H9 (cell line): ENCODE results near the gene CENPI. TPM values are rescaled to one million over a fixed set of nuclear protein-coding genes. Genes with fewer than 3 reads are reported as not detected.
A peak's percentile ranks its signal among the peaks of the same experiment; 100 is the strongest.

Source experiments
- DNase-seq: peaks from one replicate; pipeline ENCODE4 v3.0.0-alpha.2; 2017
- H2AFZ ChIP-seq: one replicate; pipeline ENCODE4 v1.6.1; 2013; ENCODE audit warnings: mild to moderate bottlenecking, low read length, control low read depth, moderate library complexity
- H2AK5ac ChIP-seq: 2 replicates; pipeline ENCODE4 v1.6.1; 2013; ENCODE audit warnings: low read length, control low read depth, mixed read lengths; ENCODE audit not compliant: insufficient read length
- H2BK120ac ChIP-seq: one replicate; pipeline ENCODE4 v1.6.1; 2013; ENCODE audit warnings: low read depth, mild to moderate bottlenecking, low read length, control low read depth, inconsistent platforms; ENCODE audit not compliant: poor library complexity, severe bottlenecking
- H2BK12ac ChIP-seq: 2 replicates; pipeline ENCODE4 v1.6.1; 2013; ENCODE audit warnings: low read length, control low read depth, mixed read lengths, low read depth; ENCODE audit not compliant: insufficient read length
- H2BK15ac ChIP-seq: 2 replicates; pipeline ENCODE4 v1.6.1; 2013; ENCODE audit warnings: low read depth, low read length, control low read depth
- H2BK20ac ChIP-seq: one replicate; pipeline ENCODE4 v1.6.1; 2013; ENCODE audit warnings: low read depth, mild to moderate bottlenecking, low read length, control low read depth, inconsistent platforms; ENCODE audit not compliant: poor library complexity, severe bottlenecking
- H2BK5ac ChIP-seq: 2 replicates; pipeline ENCODE4 v1.6.1; 2013; ENCODE audit warnings: low read length, control low read depth, mixed read lengths; ENCODE audit not compliant: insufficient read length
- H3K14ac ChIP-seq: 2 replicates; pipeline ENCODE4 v1.6.1; 2013; ENCODE audit warnings: low read length, control low read depth; ENCODE audit not compliant: insufficient read depth
- H3K18ac ChIP-seq: 2 replicates; pipeline ENCODE4 v1.6.1; 2013; ENCODE audit warnings: low read depth, mild to moderate bottlenecking, mixed read lengths, low read length, control low read depth; ENCODE audit not compliant: insufficient read length
- H3K23ac ChIP-seq: 2 replicates; pipeline ENCODE4 v1.6.1; 2013; ENCODE audit warnings: low read length, control low read depth, mixed read lengths, low read depth; ENCODE audit not compliant: insufficient read length
- H3K23me2 ChIP-seq: 2 replicates; pipeline ENCODE4 v1.6.1; 2013; ENCODE audit warnings: low read depth, mild to moderate bottlenecking, mixed read lengths, low read length, control low read depth; ENCODE audit not compliant: insufficient read length, poor library complexity, severe bottlenecking
- H3K27ac ChIP-seq: 2 replicates; pipeline ENCODE4 v1.5.1; 2013; ENCODE audit warnings: low read length, control low read depth, mixed read lengths, low read depth; ENCODE audit not compliant: insufficient read length
- H3K27me3 ChIP-seq: 2 replicates; pipeline ENCODE4 v1.6.1; 2013; ENCODE audit warnings: low read length, control low read depth, inconsistent platforms; ENCODE audit not compliant: insufficient read depth
- H3K4ac ChIP-seq: 2 replicates; pipeline ENCODE4 v1.6.1; 2013; ENCODE audit warnings: low read depth, mild to moderate bottlenecking, control low read depth, inconsistent platforms, low read length, moderate library complexity
- H3K4me1 ChIP-seq: 2 replicates; pipeline ENCODE4 v1.6.1; 2013; ENCODE audit warnings: low read length, control low read depth, inconsistent platforms; ENCODE audit not compliant: insufficient read depth
- H3K4me2 ChIP-seq: 2 replicates; pipeline ENCODE4 v1.6.1; 2013; ENCODE audit warnings: low read length, control low read depth, mixed read lengths; ENCODE audit not compliant: insufficient read length, insufficient read depth
- H3K56ac ChIP-seq: 2 replicates; pipeline ENCODE4 v1.6.1; 2013; ENCODE audit warnings: low read depth, mild to moderate bottlenecking, mixed read lengths, low read length, control low read depth; ENCODE audit not compliant: insufficient read length
- H3K79me1 ChIP-seq: 2 replicates; pipeline ENCODE4 v1.6.1; 2013; ENCODE audit warnings: low read depth, mild to moderate bottlenecking, moderate library complexity, low read length, control low read depth, inconsistent platforms; ENCODE audit not compliant: insufficient read depth, poor library complexity, severe bottlenecking
- H3K79me2 ChIP-seq: 2 replicates; pipeline ENCODE4 v1.6.1; 2013; ENCODE audit warnings: low read length, control low read depth, inconsistent platforms; ENCODE audit not compliant: insufficient read depth
- H3K9ac ChIP-seq: 2 replicates; pipeline ENCODE4 v1.6.1; 2013; ENCODE audit warnings: low read length, control low read depth, mixed read lengths; ENCODE audit not compliant: insufficient read length; ENCODE audit errors: extremely low read depth
- H3K9me3 ChIP-seq: one replicate; pipeline ENCODE4 v1.6.1; 2013; ENCODE audit warnings: low read depth, low read length, inconsistent platforms; ENCODE audit not compliant: control insufficient read depth
- H3T11ph ChIP-seq: one replicate; pipeline ENCODE4 v1.6.1; 2013; ENCODE audit warnings: mild to moderate bottlenecking, low read length, control low read depth, inconsistent platforms
- H4K20me1 ChIP-seq: one replicate; pipeline ENCODE4 v1.6.1; 2013; ENCODE audit not compliant: control insufficient read depth, insufficient read length, insufficient read depth
- H4K5ac ChIP-seq: 2 replicates; pipeline ENCODE4 v1.6.1; 2013; ENCODE audit warnings: low read depth, mild to moderate bottlenecking, mixed read lengths, low read length, control low read depth; ENCODE audit not compliant: insufficient read length
- H4K8ac ChIP-seq: replicated peaks from 2 replicates; pipeline ENCODE4 v1.6.1; 2013; ENCODE audit warnings: low read length, control low read depth, mixed read lengths, low read depth; ENCODE audit not compliant: insufficient read length
- H4K91ac ChIP-seq: 2 replicates; pipeline ENCODE4 v1.6.1; 2013; ENCODE audit warnings: low read depth, mild to moderate bottlenecking, moderate library complexity, mixed read lengths, low read length, control low read depth; ENCODE audit not compliant: insufficient read length
- H3K27ac Mint-ChIP-seq, 3 experiments: 2 replicates in 2 of 3; 3 replicates in 1 of 3; pipeline ENCODE4 v1.8.0; 2020 to 2021; ENCODE audit warnings: mixed read lengths in 3 of 3, mild to moderate bottlenecking in 1 of 3, moderate library complexity in 1 of 3
- H3K27me3 Mint-ChIP-seq: 2 replicates; pipeline ENCODE4 v1.8.0; 2021; ENCODE audit warnings: low read depth, mild to moderate bottlenecking, moderate library complexity, mixed read lengths
- H3K36me3 Mint-ChIP-seq, 3 experiments: 2 replicates in 2 of 3; 3 replicates in 1 of 3; pipeline ENCODE4 v1.8.0; 2020 to 2021; ENCODE audit warnings: low read depth in 3 of 3, mixed read lengths in 3 of 3; ENCODE audit not compliant: insufficient read depth in 1 of 3
- H3K4me1 Mint-ChIP-seq, 2 experiments: 2 replicates each; pipeline ENCODE4 v1.8.0; 2020; ENCODE audit warnings: mixed read lengths in 2 of 2
- H3K4me3 Mint-ChIP-seq, 2 experiments: 2 replicates in 1 of 2; 3 replicates in 1 of 2; pipeline ENCODE4 v1.8.0; 2020 to 2021; ENCODE audit warnings: mild to moderate bottlenecking in 2 of 2, mixed read lengths in 2 of 2, moderate library complexity in 1 of 2
- H3K9me3 Mint-ChIP-seq, 2 experiments: 2 replicates in 1 of 2; 3 replicates in 1 of 2; pipeline ENCODE4 v1.8.0; 2020; ENCODE audit warnings: mild to moderate bottlenecking in 2 of 2, mixed read lengths in 2 of 2, moderate library complexity in 1 of 2
- CTCF ChIP-seq: fragments of 200-600 bp; sonication (generic); conservative IDR thresholded peaks from 3 replicates; pipeline ENCODE4 v1.8.0; 2021; ENCODE audit warnings: antibody characterized with exemption, mild to moderate bottlenecking
- WGBS: extraction: QIAGEN DNeasy Blood & Tissue Kit; methylation state at CpG from one replicate; pipeline ENCODE4 v1.1.7; 2013; ENCODE audit warnings: missing lambda C conversion rate, low lambda C conversion rate, mixed read lengths; ENCODE audit not compliant: insufficient read length; ENCODE audit errors: extremely low coverage; 5-methylcytosine and 5-hydroxymethylcytosine counted together
- total RNA-seq: library from RNA; stranded (reverse); gene quantifications from 2 replicates; pipeline ENCODE4 v1.2.1, GENCODE V29; 2021

CENPI gene
- total RNA-seq, 1 experiment from 2014 or later: 20.0 TPM

- H2BK20ac ChIP-seq: no peak within 1 kb of the TSS
- H2BK5ac ChIP-seq: no peak within 1 kb of the TSS
- H3K4me1 ChIP-seq: no peaks in the 10 kb centered on the region
- H3K9me3 ChIP-seq: peaks cover 27% of the 10 kb centered on the region
- H3K36me3 Mint-ChIP-seq: no peaks in the 10 kb centered on the region; a peak in 2 of 7 replicates
- H3K9me3 Mint-ChIP-seq: peaks cover 55 to 57% of the 10 kb centered on the region in 2 experiments
- H2BK15ac ChIP-seq: no peak within 1 kb of the TSS
- H4K20me1 ChIP-seq: no peaks in the 10 kb centered on the region
- H2AK5ac ChIP-seq: no peak within 1 kb of the TSS
- H3K56ac ChIP-seq: no peak within 1 kb of the TSS
- H2BK120ac ChIP-seq: no peak within 1 kb of the TSS
- peaks cover 10% of the 10 kb centered on the region for H3K27me3 Mint-ChIP-seq
- no peak within 1 kb of the TSS for H3K4ac ChIP-seq
- H3K23me2 ChIP-seq: peaks cover 9% of the 10 kb centered on the region
- no peaks in the 10 kb centered on the region for H3K79me2 ChIP-seq
- no peaks in the 10 kb centered on the region for H3K79me1 ChIP-seq
- no peak within 1 kb of the TSS for H3K18ac ChIP-seq
- no peak within 1 kb of the TSS for H2AFZ ChIP-seq
- peak within 1 kb of the TSS; percentile 72 for H3K4me2 ChIP-seq
- H3K23ac ChIP-seq: no peak within 1 kb of the TSS
- no peak within 1 kb of the TSS for H4K5ac ChIP-seq
- peak within 1 kb of the TSS; percentile 80 to 90 for H3K4me3 Mint-ChIP-seq
- H2BK12ac ChIP-seq: no peak within 1 kb of the TSS
- no peak within 1 kb of the TSS for H4K91ac ChIP-seq
- peaks cover 14 to 17% of the 10 kb centered on the region in 2 experiments for H3K4me1 Mint-ChIP-seq
- H3T11ph ChIP-seq: no peak within 1 kb of the TSS
- H3K14ac ChIP-seq: no peak within 1 kb of the TSS
- DNase-seq: peak; percentile 46
- no peak within 1 kb of the TSS for H3K27ac ChIP-seq
- H4K8ac ChIP-seq: no peak within 1 kb of the TSS
- WGBS: no CpG with 5 or more reads among the region's 23 CpGs
- no peak for TF ChIP-seq CTCF
- peak within 1 kb of the TSS in 1 of 3 experiments; percentile 77; a peak in 2 of 7 replicates for H3K27ac Mint-ChIP-seq
- H3K9ac ChIP-seq: peak within 1 kb of the TSS; percentile 19
- H3K27me3 ChIP-seq: no peaks in the 10 kb centered on the region; the same call in 1 of the 2 replicates
These were observed 19.0 kb upstream of the CENPI start, which contains the start of gene TMEM35A for GRCh38 chrX:101078716-101079598. TSS of gene TMEM35A (plus strand) at chrX:101078879. CDS start at chrX:101079003, 124 bp downstream.
